ENCODE measurements around the gene AKIP1. TPM values are rescaled to one million over a fixed set of nuclear protein-coding genes. Genes with fewer than 3 reads are reported as not detected.
"Not testable (repeated sequence)": the region's sequence is repeated elsewhere in the genome, so short reads cannot be mapped to it uniquely, and the experiment has no call there.

Gene AKIP1
- polyA plus RNA-seq, 10 donors, result 18.0 to 25.5 (median 21.9) TPM

DNA sequence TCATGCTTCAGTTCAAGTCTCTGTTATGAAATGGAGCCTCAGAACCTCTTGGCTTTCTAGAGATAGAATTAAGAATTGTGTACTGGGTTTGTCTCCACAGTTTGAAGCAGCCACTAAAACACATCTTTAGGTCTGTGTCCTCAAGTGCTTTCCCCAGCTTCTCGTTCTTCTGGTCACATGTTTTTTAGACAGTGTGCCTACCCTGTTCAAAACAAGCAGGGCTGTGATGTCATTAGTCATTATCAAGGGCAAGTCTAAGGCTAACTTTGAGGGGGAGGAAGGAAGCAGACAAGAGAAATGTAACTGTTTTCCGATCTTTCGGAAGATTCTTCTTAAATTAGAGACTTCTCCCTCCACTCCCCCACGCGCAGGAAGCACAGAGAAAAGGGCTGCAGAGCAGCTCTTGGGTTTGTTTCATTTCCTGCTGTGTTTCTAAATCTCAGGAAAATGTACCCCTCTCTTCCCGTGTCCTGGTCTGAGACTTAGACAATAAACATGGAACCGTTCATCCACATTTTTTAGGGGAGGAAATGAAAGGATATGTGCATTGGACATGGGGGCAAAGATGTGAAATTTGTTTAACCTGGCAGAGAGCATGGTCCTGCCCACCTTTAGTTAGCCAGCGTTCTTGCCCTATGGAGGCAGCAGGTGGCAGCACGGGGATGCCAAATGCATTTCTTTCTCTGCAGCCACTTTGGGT, 3.1 kb downstream of the AKIP1 start:
- DNase-seq, result peak in 1 of 3 donors; percentile 57

DNA sequence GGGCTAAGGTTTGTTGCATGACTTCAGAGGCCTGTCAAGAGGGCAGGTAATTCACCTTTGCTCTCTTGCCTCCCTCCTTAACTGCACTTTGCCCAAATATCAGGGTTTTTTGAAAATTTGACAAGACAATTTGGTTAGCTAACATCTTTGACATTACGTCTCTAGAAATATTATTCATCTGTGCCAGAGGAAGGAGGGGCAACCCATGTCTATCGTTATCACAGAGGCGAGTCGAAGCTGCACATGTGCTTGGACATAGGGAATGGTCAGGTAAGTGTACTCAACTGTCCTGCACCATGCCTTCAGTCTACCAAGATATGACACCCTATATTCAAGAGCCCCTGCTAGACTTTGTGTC, 3.7 kb downstream of the AKIP1 start:
- no peak for DNase-seq

GRCh38 chr11:8917157-8917825, 6.3 kb downstream of the AKIP1 start:
- DNase-seq, result peak; percentile 74 to 87 (median 86)

DNA sequence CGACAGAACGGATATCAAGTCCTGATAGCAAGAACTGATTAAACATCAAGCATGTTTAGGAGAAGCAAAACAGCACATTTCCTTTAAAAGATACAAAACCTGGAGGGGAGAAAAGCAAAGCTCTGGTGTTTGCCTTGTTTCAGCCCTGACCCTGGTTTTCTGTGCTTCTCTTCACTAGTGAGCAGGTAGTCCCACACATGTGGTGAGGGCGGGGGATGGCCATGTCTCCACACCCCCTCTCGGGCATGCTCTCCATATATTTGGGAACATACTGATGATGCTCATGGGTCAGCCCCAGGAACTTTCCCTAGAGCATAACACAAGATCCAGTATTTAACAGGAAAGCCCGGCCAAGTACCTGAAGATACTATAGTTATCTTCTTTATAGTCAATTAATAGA, 11.7 kb downstream of the AKIP1 start:
- DNase-seq, result no peak

DNA sequence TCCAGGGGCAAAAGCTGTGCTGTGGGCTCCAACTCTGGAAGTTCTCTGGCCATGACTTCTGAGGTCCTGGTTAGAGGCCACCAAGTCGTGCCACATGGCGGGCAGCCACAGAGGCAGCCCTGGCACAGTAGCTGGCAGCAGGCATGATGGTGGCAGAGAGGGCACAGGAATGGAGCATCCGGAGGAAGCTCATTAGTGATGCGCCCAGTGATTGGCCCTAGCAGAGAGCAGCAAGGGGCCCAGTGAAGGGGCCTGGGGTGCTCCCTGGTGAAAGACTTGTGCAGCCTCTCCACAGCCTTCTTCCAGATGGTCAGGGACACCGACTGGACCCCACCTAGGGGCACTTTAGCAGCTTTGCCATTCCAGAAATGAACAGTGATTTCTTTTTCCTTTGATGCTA, 14.7 kb downstream of the AKIP1 start:
- no peak for DNase-seq

DNA sequence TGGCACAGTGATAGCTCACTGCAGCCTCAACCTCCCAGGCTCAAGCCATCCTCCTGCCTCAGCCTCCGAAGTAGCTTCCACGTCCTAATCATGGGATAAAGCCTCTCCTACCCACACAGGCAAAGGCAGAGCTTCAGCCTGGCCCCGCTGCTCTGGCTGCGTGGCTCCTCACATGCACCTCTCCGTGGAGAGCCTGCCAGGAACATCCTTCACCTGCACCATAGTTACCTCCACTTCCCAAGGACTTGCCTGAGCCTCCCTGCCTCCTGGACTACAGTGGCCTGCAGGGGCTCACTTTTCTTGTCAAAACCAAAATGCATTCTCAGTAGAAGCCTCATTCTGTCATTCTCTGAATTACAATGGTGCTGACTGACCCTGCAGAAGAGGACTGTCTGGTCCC, 15.2 kb downstream of the AKIP1 start:
- no peak for DNase-seq

- no peak for DNase-seq
Measured at GRCh38 chr11:8927233-8927632, 16.2 kb downstream of the AKIP1 start.

- DNase-seq, result no peak
Measured at GRCh38 chr11:8928205-8928604, 17.2 kb downstream of the AKIP1 start.

DNA sequence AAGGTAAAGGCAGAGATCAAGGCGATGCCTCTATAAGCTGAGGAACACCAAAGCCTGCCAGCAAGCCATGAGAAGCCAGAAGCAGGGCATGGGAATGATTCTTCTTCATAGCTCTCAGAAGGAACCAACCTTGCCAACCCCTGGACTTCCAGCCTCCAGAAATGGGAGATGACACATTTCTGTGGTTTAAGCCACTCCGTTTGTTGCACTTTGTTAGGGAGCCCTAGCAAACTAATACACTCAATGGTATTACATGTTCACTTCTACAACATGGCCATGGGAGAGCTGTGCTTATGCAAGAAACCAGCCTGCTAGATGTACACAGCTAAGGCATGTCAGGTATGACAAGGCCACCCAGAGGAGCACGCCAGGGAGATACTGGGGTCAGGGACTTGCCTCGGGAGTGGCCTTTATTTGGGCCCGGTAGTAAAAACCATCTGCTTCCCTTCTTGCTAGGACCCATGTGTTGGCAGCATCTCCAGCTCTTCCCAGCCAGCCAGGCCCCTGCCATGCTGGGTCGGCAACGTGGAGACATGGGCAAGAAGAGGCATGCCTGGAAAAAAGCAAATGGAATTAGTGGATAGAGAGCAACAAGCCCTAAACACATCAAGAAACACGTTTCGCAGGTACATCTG, 18.1 kb downstream of the AKIP1 start:
- DNase-seq, result no peak

GRCh38 chr11:8930456-8931175, 19.6 kb downstream of the AKIP1 start:
- no peak for DNase-seq

- DNase-seq, result no peak
Measured at GRCh38 chr11:8932564-8933180, 21.7 kb downstream of the AKIP1 start, which contains the start of gene C11orf16. Gene C11orf16, minus strand, starts transcription at chr11:8932947. Its CDS starts 639 bp downstream, at chr11:8932308.

- no peak for DNase-seq
Measured at GRCh38 chr11:8933931-8934330, 22.9 kb downstream of the AKIP1 start.

DNA sequence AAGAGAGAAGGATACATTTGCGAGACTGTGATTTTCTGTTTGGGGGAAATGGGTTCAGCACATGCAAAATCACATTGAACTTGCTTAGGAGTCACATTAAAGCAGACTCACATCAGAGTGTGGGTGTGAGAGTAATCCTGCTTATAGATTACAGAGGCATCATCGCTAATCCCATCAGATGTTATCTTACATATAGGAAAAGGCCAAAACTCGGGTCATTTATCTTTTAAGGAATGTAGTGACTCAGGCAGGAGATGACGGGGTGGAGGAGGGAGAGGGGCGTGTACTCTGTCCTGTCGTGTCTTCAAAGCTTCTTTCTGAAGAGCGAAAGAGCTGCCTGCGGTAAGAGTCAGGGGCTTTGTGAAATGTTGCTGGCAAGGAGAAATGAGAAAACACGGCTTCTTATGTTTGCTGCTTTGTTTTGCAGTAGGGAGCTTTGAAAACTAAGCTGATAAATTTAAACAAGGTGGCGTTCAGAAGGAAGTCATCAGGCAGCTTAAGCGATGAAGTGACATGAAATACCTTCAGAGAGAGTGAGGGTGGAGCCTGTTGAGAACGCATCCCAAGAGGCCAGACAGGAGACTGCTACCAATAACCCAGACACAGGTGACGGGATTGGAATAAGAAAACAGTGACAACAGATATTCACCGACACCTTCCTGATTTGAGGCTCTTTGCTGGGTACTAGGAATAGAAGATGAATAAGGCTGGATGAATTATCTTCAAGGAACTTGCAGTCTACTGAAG, 23.9 kb downstream of the AKIP1 start:
- DNase-seq, result peak in 1 of 3 donors; percentile 80

GRCh38 chr11:8935789-8936188, 24.8 kb downstream of the AKIP1 start:
- not testable (repeated sequence) for DNase-seq

GRCh38 chr11:8937159-8937558, 26.2 kb downstream of the AKIP1 start:
- DNase-seq, result no peak

DNA sequence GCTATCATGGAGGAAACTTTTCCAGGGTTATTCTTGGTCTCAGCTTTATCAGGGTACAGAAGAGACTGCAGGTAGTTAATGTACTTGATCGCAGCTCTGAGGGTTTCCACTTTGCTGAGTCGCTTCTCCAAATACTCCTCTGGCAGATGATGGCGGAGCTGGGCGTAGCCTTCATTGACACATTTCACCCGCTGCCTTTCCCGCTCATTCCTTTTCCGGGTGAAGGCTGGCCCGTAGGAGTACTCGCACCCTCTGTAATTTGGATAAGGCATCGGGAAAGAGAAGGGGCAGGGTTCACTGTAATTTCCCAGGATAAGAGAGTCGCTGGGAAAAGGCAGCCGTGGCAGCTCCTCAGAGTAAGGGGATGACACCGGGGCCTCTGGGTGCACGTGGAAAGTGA, 26.7 kb downstream of the AKIP1 start:
- DNase-seq, result no peak

DNA sequence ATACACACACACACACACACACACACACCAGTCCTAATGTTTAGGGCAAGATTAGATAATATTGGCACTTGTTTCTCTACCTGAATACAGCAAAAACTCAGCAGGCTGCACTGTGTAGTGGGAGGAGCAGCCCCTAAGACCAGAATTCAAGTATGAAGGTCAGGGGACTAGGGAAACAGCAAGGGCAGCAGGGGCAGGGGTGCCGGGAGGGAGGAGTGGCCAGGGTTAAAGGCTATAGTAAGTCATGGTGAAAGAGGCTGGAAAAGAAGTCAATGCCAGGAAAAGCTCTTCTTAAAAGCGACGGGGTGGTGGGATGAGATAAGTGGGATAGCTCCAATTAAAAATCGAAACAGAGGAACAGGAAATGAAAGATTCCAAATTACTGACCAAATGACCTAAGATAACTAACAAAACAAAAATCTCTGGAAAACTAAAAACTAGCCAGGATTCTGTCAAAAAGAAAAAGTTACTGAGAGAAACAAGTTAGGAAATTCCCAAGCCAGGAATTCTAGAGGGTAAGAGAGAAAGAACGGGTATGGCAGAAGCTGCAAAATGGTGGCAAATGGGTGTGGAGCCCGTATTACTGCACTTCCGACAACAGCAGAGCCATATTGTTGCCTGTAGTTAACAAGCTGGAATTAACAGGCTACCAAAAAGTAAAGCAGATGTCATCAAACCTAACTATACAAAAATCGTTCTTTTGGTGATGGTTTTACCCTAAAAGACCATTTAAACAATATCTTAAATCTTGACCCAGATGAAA, 30.5 kb downstream of the AKIP1 start:
- DNase-seq, result no peak

- no peak for DNase-seq
Measured at GRCh38 chr11:8942518-8943066, 31.6 kb downstream of the AKIP1 start, which contains the start of gene ASCL3. Gene ASCL3, minus strand, starts transcription at chr11:8943016. Its CDS starts 4,855 bp downstream, at chr11:8938161.

DNA sequence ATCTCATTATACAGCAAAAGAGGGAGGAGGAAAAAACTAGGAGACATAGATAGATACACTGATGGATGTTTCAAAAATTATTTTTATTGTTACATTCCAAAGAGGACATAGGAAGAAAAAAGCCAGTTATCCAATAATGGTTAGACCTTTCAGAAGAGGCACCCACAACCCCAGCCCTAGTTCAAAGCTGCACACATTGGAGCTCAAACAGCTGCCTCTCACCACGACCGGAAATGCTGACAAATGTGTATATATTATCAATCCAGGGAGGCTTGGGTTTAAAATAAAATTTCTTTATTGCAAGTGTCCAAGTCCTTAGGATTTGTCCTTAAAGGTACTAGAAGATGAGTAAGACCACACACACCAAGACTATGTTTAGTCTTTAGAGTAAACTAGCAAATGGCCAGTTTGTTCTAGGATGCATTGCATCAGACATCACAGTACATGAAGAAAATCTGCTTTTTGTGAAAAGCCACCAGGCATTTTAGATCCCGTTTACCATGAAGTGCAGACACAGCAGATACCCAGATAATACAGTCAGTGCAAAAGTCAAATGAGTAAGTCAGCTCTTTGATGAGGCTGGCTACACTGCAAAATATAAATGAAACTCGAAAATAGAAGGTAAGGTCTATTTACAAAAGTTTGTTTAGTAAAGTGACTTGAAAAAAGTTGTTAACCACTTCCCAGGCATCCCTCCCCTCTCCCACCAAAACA, 36.4 kb downstream of the AKIP1 start:
- no peak for DNase-seq
